Testis (tissue), 3 donors: ENCODE measurements around the gene GRIK1. TPM values are rescaled to one million over a fixed set of nuclear protein-coding genes. Genes with fewer than 3 reads are reported as not detected.

Experiments
- DNase-seq: peaks from one replicate; pipeline ENCODE4 v3.0.0-alpha.2; 2019
- H3K27ac ChIP-seq, 2 donors: fragments of 200-600 bp; sonication (generic); one replicate each; pipeline ENCODE4 v1.5.1; 2019
- H3K27me3 ChIP-seq: fragments of 200-600 bp; sonication (generic); one replicate; pipeline ENCODE4 v1.5.1; 2019
- H3K36me3 ChIP-seq: fragments of 200-600 bp; sonication (generic); one replicate; pipeline ENCODE4 v1.5.1; 2017; ENCODE audit warnings: low read depth; ENCODE audit errors: missing control alignments
- H3K4me1 ChIP-seq: fragments of 200-600 bp; sonication (generic); one replicate; pipeline ENCODE4 v1.5.1; 2019
- H3K4me3 ChIP-seq, 2 donors: fragments of 200-600 bp; sonication (generic); one replicate each; pipeline ENCODE4 v1.5.1; 2017 to 2019
- H3K9me3 ChIP-seq: fragments of 200-600 bp; sonication (generic); one replicate; pipeline ENCODE4 v1.5.1; 2017
- POLR2A ChIP-seq: fragments of 450-650 bp; IDR thresholded peaks from one replicate; pipeline ENCODE4 v1.6.1; 2017; ENCODE audit warnings: antibody characterized with exemption, mild to moderate bottlenecking, moderate library complexity
- WGBS, 2 donors: methylation state at CpG; one replicate each; pipeline ENCODE4 v1.1.5; 2018; 5-methylcytosine and 5-hydroxymethylcytosine counted together
- intact Hi-C: fragments of 100-400 bp; cut with DNase I; formaldehyde crosslinking; loops from one replicate; pipeline ENCODE4 v1.15.1; 2023; ENCODE audit warnings: low total_unique reads
- polyA plus RNA-seq: library from polyadenylated mRNA; stranded (reverse); fragments of 350-450 nt; fragmentation: Illumina TruSeq; extraction: RNeasy Lipid Tissue Mini Kit (QIAGEN cat#74804); gene quantifications from one replicate; pipeline ENCODE4 v1.2.3, GENCODE V29; 2014; ENCODE audit warnings: low read depth, low replicate concordance; ENCODE audit not compliant: insufficient read depth
- total RNA-seq, 2 donors: library from RNA; depleted of rRNA; stranded (reverse); fragments of >200 nt; gene quantifications; one replicate each; pipeline ENCODE4 v1.2.3, GENCODE V29; 2016
- TF ChIP-seq, protein P1 (sequence below), 3 experiments: fragments of 450-650 bp in 2 of 3; fragments of 200-600 bp in 1 of 3; sonication (generic) in 1 of 3; IDR thresholded peaks; one replicate each; pipeline ENCODE4 v1.5.1; 2016 to 2019; ENCODE audit warnings: antibody characterized with exemption in 3 of 3, mild to moderate bottlenecking in 2 of 3, moderate library complexity in 1 of 3

Gene GRIK1
- total and polyA plus RNA-seq, 3 donors from 2014 or later = 0.08 to 0.25 (median 0.20) TPM

DNA sequence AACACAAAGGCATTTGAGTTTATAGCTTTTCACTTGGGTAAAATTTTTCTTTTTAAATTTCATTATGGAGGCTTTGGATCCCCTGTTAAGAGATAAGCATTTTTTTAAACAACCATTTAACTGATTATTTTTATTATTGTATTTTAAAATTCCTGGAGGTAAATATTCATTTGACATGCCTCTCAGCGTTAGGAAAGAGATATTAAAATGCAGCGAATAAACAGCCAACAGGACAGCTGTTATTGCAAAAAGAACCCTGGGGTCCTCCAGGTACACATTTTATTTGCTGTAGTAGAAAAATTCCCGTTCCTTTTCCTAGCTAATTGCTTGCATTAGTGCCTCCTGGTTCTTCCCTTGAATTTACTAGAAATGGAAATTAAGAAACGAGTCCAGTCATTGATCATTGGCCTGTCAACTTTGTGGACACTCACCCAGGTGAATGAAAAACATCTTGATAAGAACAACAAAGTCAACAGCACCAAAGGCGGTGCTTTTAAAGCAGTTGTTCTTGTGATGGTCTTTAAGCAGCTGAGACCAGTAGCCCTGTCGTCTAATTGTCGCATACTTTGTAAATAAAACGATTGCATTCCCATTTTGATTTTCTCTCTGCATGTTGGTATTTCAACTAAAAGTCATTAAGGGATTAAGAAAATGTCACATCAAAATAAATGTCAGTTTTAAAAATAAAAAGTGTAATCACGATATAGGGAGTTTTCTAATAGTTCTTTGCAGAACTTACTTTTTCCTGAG lies 282.4 kb downstream of the GRIK1 start:
- H3K4me3 ChIP-seq = no peak overlapping the region
- WGBS, 2 donors = 72 to 73% methylated on average over 9 of the region's 9 CpGs
- no peaks in the 10 kb centered on the region for H3K4me1 ChIP-seq
- H3K27me3 ChIP-seq = no peaks in the 10 kb centered on the region
- no peak for DNase-seq
- TF ChIP-seq, protein P1, sequence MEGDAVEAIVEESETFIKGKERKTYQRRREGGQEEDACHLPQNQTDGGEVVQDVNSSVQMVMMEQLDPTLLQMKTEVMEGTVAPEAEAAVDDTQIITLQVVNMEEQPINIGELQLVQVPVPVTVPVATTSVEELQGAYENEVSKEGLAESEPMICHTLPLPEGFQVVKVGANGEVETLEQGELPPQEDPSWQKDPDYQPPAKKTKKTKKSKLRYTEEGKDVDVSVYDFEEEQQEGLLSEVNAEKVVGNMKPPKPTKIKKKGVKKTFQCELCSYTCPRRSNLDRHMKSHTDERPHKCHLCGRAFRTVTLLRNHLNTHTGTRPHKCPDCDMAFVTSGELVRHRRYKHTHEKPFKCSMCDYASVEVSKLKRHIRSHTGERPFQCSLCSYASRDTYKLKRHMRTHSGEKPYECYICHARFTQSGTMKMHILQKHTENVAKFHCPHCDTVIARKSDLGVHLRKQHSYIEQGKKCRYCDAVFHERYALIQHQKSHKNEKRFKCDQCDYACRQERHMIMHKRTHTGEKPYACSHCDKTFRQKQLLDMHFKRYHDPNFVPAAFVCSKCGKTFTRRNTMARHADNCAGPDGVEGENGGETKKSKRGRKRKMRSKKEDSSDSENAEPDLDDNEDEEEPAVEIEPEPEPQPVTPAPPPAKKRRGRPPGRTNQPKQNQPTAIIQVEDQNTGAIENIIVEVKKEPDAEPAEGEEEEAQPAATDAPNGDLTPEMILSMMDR (IDR thresholded peaks at IDR 0.05) = no peak
- no peak for TF ChIP-seq POLR2A
- H3K9me3 ChIP-seq = no peaks in the 10 kb centered on the region
- H3K36me3 ChIP-seq = no peaks in the 10 kb centered on the region
- H3K27ac ChIP-seq = no peak overlapping the region
- intact Hi-C loops = no loop called here

GRCh38 chr21:29656504-29657239 lies 283.1 kb downstream of the GRIK1 start:
- Histone ChIP-seq H3K9me3 (no peaks in the 10 kb centered on the region), H3K4me3 (no peak overlapping the region), H3K27me3 (no peaks in the 10 kb centered on the region), H3K4me1 (peaks cover 6% of the 10 kb centered on the region), H3K27ac (no peak overlapping the region), H3K36me3 (no peaks in the 10 kb centered on the region)
- no peak for TF ChIP-seq POLR2A
- TF ChIP-seq, protein P1 (IDR thresholded peaks at IDR 0.05) = no peak
- 44 to 48% methylated on average over 6 of the region's 6 CpGs for WGBS, 2 donors
- intact Hi-C loops = no loop called here
- no peak for DNase-seq

GRCh38 chr21:29655577-29655976 lies 284.2 kb downstream of the GRIK1 start:
- H3K9me3 ChIP-seq = no peaks in the 10 kb centered on the region
- 55 to 69% methylated on average over 6 of the region's 6 CpGs for WGBS, 2 donors
- H3K27me3 ChIP-seq = no peaks in the 10 kb centered on the region
- intact Hi-C loops = no loop called here
- peaks cover 6% of the 10 kb centered on the region for H3K4me1 ChIP-seq
- no peak overlapping the region for H3K4me3 ChIP-seq
- no peak overlapping the region for H3K27ac ChIP-seq
- no peak for DNase-seq
- no peaks in the 10 kb centered on the region for H3K36me3 ChIP-seq
- TF ChIP-seq, protein P1 (IDR thresholded peaks at IDR 0.05) = no peak
- no peak for TF ChIP-seq POLR2A

- no peak overlapping the region for H3K27ac ChIP-seq
- no peaks in the 10 kb centered on the region for H3K36me3 ChIP-seq
- H3K27me3 ChIP-seq = no peaks in the 10 kb centered on the region
- H3K9me3 ChIP-seq = no peaks in the 10 kb centered on the region
- intact Hi-C loops = no loop called here
- no peak for DNase-seq
- WGBS, 2 donors = 80 to 87% methylated on average over 3 of the region's 3 CpGs
- H3K4me3 ChIP-seq = no peak overlapping the region
- H3K4me1 ChIP-seq = peaks cover 6% of the 10 kb centered on the region
- TF ChIP-seq POLR2A = no peak
- TF ChIP-seq, protein P1 (IDR thresholded peaks at IDR 0.05) = no peak
Observed at GRCh38 chr21:29654855-29655254, 284.9 kb downstream of the GRIK1 start.
